ENCODE results near the gene HCN4.

GRCh38 chr15:73359651-73360050 is 9.1 kb downstream of the HCN4 start:
- no peak for TF ChIP-seq CTCF (IDR thresholded peaks at IDR 0.05 in 4 of 5, conservative IDR thresholded peaks at IDR 0.05 in 1 of 5)
- no peak for TF ChIP-seq POLR2A (IDR thresholded peaks at IDR 0.05)
